GM18870 (cell line): ENCODE measurements around the gene ZNF616.
"Not testable (repeated sequence)": the region's sequence is repeated elsewhere in the genome, so short reads cannot be mapped to it uniquely, and the experiment has no call there.

Experiments used
- ATAC-seq: cut with Tn5 transposase; IDR thresholded peaks from one replicate; pipeline ENCODE4 v1.9.1; 2021; ENCODE audit warnings: moderate library complexity; ENCODE audit not compliant: unreplicated experiment

The ZNF616 gene

GRCh38 chr19:52110780-52111179 lies 29.0 kb downstream of the ZNF616 start:
- no peak for ATAC-seq

GRCh38 chr19:52102782-52103181 lies 37.0 kb downstream of the ZNF616 start:
- no peak for ATAC-seq

- no peak for ATAC-seq
Observed at GRCh38 chr19:52101866-52102562, 37.7 kb downstream of the ZNF616 start.

GRCh38 chr19:52099497-52100138 lies 40.1 kb downstream of the ZNF616 start:
- no peak for ATAC-seq

GRCh38 chr19:52096416-52096815 lies 43.3 kb downstream of the ZNF616 start:
- not testable (repeated sequence) for ATAC-seq

- no peak for ATAC-seq
Observed at GRCh38 chr19:52095172-52096014, 44.3 kb downstream of the ZNF616 start, which contains the start of gene ZNF841. Gene ZNF841 (minus strand): TSS chr19:52095765. CDS start chr19:52084801, 10,964 bp downstream.

GRCh38 chr19:52094526-52095130 lies 45.1 kb downstream of the ZNF616 start:
- no peak for ATAC-seq

GRCh38 chr19:52086481-52086880 lies 53.3 kb downstream of the ZNF616 start:
- ATAC-seq = no peak

GRCh38 chr19:52070496-52070895 lies 69.2 kb downstream of the ZNF616 start:
- no peak for ATAC-seq

- ATAC-seq = no peak
Observed at GRCh38 chr19:52069653-52070052, 70.1 kb downstream of the ZNF616 start.

GRCh38 chr19:52066258-52066863 lies 73.4 kb downstream of the ZNF616 start:
- no peak for ATAC-seq

GRCh38 chr19:52065399-52065798 lies 74.3 kb downstream of the ZNF616 start:
- ATAC-seq = no peak
